DMS 273 (cell line): Measurements from ENCODE around the gene PRRG1.
"Not testable (repeated sequence)": the region's sequence is repeated elsewhere in the genome, so short reads cannot be mapped to it uniquely, and the experiment has no call there.

Experiments
- DNase-seq: peaks from one replicate; lab custom pipeline; 2025; ENCODE audit not compliant: unreplicated experiment; lab: John Stamatoyannopoulos, UW

PRRG1 gene

GRCh38 chrX:37378404-37378803 lies 29.2 kb downstream of the PRRG1 start:
- peak; percentile 6 for DNase-seq

DNA sequence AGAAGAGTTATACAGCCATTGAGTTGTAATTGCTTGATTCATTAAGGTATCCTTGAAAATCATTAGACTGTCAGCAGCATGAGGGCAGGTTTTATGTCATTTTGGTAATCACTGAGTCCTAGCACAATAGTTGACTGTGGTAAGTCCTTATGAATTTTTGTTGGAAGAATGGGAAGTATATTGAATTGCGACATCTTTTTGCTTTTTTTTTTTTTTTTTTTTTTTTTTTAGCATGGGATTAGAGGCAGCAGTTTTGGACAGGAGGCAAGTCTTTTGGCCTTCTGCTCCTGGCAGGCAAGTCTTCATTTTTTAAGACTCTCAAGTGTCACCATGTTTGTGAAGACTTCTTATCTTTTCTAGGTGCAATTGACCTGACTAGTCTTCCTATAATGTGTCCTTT lies 29.7 kb downstream of the PRRG1 start:
- no peak for DNase-seq

- no peak for DNase-seq
Measured at GRCh38 chrX:37380256-37380655, 31.1 kb downstream of the PRRG1 start.

DNA sequence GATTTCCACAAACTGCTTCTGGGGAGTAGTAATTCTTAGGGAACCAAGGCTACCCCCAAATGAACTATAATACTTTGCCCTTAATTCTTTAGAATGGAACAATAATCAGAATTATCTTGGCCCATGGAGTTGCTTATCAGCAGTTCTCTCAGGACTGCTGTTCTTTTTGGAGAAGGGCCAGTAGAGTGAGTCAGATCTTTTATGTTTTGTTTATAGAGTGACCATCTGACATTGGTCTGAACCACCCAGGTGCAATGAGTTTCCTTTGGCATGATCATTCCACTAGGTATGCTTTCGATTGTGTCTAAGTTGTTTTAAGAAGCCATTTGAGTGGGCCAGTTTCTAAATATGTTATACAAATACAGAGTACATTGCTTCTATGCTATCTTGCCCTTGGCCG lies 31.8 kb downstream of the PRRG1 start:
- DNase-seq = peak; percentile 86

DNA sequence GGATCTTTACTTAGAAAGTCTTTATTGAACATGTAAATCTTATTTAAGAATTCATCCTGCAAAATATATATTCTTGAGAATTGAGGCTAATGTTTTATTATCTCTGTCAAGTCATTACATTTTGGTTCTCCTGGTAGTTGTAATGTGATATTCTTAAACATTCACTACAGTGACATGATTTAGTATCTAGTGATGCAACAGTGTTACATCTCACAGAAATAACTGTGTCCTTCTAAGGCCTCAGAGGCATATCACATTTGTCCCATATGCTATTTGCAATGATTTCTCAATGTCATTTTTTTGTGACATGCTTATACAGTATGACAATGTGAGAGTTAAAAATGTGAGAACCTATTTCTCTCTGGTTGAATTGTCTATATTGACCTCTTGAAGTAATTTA lies 34.1 kb downstream of the PRRG1 start:
- DNase-seq = no peak

DNA sequence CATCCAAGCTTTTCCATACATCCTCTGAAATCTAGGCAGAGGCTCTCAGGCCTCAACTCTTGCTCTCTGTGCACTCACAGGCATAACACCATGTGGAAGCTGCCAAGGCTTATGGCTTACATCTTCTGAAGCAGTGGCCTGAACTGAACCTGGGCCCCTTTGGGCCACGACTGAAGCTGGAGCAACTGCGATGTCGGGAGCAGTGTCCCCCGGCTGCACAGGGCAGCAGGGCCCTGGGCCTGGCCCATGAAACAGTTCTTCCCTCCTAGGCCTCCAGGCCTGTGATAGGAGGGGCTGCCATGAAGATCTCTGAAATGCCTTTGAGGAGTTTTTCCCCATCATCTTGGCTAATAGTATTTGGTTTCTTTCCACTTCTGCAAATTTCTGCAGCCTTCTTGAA lies 39.2 kb downstream of the PRRG1 start:
- DNase-seq = no peak

DNA sequence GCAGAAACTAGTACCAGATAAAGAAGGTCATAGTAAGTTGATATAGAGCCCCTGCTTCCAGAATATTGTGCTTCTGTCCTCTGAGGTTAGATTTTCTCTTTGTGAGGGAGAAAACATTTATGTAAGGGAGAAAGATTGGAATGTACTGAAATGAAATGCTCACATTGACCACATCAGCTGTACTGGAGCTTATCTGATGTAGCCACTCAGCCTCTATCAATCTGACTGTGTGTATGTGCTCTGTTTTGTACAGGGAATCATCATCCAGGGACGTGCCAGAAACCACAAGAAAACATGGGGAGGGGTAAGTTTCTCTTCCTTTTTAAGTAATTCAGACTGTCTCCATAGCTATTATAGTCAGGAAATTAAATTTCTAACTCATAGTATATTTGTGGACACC lies 56.8 kb downstream of the PRRG1 start:
- no peak for DNase-seq

DNA sequence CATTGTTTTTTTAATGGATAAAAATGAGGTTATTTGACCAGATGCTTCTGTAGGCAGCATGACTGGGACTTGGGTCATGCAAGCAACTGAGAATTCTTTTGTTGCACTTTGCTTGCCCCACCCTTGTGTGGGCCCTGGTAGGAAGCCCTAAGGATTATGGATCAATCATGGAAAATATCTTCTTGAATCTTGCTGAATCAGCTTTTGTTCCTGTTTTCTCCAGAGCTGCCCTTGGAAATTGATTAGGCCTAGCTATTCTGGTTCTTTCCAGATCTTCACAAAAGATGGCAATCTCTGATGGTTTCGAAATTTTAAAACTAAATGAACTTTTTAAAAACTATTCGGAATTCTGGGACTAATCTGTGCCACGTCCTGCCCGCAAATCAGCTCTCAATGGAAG lies 58.6 kb downstream of the PRRG1 start:
- no peak for DNase-seq

DNA sequence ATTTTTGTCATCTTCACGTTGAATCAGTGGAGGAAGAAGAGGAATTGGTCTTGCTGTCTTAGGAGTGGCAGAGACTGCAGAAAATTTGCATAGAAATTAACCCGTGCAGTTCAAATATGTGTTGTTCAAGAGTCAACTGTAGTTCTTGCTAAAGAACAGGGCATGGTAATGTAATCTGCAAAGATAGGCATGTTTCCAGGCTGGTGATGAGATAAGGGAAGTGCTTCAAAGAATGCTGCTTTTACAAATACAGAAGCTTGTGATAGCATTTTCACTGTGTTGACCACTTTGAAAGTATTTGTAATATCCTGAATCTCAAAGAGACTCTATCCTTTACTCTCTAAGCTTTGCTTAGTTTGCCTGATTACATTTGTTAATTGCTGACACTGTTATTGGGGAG lies 60.1 kb downstream of the PRRG1 start:
- DNase-seq = no peak

DNA sequence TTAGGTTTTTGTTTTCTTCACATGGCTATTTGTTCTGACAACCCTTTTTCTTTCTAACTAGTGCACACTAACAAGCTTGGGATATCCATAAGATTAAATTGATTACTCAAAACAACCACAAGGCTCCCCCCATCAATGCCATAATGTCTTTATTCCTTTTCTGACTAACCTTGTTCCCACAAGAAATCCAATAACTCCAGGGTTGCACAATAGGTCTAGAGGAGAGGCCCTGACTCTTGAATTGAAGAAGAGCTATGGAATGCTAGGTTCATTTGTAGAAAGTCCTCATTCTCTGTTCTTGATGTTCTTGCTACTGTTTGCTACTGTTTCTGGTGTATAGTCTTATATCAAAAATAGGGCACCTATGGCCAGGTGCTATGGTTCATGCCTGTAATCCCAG lies 71.0 kb downstream of the PRRG1 start:
- no peak for DNase-seq

GRCh38 chrX:37420756-37421155 lies 71.6 kb downstream of the PRRG1 start:
- DNase-seq = no peak

DNA sequence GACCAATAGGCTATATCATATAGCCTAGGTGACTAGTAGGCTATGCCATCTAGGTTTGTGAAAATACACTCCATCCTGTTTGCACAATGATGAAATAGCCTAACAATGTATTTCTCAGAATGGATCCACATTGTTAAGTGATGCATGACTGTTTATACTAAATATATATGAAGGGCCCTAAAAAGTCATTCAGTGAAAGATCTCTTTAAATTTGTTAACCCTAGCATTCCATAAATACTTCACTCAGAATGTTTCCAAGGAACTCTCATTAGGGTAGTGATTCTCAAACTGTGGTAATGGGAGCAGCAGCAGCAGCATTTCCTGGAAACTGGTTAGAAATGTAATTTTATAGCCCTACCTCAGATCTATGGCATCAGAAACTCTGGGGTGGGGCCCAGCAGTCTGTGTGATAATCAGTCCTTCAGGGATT lies 74.9 kb downstream of the PRRG1 start:
- no peak for DNase-seq

DNA sequence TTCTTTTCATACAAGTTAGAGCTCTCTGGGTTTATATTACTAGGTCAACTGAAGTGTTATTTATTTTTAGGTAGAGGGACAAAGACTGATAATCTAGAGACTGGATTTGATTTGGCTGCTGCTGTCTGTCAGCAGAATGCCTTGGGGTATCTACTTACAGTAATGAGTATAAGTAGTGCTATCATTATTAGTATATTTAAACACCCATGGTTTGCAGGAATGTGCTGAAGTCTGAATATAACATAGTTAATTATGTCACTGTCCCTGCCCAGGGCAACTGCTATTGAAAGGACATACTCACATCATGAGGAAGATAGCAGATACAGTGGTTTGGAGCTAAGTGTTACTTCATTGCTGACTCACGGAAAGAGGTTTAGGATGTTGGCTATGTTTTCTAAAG lies 76.2 kb downstream of the PRRG1 start:
- no peak for DNase-seq

GRCh38 chrX:37428962-37429361 lies 79.8 kb downstream of the PRRG1 start:
- not testable (repeated sequence) for DNase-seq

GRCh38 chrX:37434362-37434761 lies 85.2 kb downstream of the PRRG1 start:
- DNase-seq = no peak

DNA sequence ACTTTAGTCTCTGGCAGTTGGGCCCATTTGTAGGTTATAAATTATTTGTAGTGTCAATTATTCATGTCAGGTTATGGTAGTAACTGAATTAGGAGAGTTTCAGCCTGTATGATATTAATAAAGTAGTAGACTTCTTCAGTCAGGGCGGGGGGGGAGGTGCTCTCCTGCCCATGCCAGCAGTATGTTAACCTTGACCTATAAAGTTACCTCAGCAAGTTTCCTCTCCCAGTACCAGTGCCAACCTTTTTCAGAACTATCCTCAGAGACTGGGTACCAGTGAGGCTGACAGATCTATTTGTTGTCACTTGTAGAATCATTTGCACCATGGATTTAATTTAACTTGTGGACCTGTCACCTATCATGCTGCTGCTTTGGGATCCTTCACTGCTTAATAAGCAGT lies 88.0 kb downstream of the PRRG1 start:
- DNase-seq = no peak

- no peak for DNase-seq
Measured at GRCh38 chrX:37441377-37441776, 92.2 kb downstream of the PRRG1 start.

GRCh38 chrX:37445182-37445581 lies 96.0 kb downstream of the PRRG1 start:
- DNase-seq = peak; percentile 67

GRCh38 chrX:37453821-37454220 lies 104.7 kb downstream of the PRRG1 start:
- DNase-seq = no peak

DNA sequence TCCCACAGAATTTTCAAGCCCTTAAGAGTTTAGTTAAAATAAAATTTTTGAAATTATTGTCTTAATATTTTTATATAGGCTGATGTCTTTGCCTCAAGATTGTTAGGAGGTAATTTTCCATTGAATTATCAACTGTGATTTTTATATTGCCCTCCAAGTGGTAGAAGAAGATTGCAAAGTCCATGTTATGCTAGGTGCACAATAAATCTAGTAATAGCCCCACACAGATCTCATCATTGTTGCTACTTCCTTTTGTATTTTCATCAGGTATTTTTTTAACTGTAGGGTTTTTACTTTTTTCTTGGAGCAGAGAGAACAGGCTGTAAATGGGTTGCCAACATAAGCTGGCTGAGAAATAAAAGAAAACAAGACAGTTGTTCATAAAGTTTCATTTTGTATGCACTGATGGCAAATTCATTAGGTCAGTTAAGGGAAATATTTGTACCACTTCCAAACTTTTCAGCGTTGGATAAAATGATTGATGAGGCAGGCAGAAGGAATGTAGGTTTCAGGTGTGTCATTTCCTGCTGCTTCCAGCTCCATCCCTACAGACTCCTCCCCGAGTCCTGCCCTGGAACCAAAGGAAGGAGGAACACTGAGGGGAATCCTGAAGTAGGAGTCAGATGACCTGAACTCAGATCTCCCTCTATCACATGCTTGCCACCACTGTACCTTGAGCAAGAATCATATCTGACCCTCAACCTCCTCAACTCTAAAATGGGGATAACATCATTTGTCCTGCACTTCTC lies 105.5 kb downstream of the PRRG1 start:
- peak; percentile 31 for DNase-seq

- DNase-seq = peak; percentile 88
Measured at GRCh38 chrX:37455381-37455780, 106.2 kb downstream of the PRRG1 start.

GRCh38 chrX:37460285-37460684 lies 111.1 kb downstream of the PRRG1 start:
- DNase-seq = not testable (repeated sequence)

- DNase-seq = no peak
Measured at GRCh38 chrX:37462346-37462745, 113.2 kb downstream of the PRRG1 start.
